BJ (cell line): ENCODE measurements around the gene CFAP43. TPM values are rescaled to one million over a fixed set of nuclear protein-coding genes. Genes with fewer than 3 reads are reported as not detected.

ENCODE experiments used
- CTCF ChIA-PET: fragments of 350-600 bp; formaldehyde crosslinking; extraction: SDS; loops from one replicate; lab custom pipeline; 2021; ENCODE audit warnings: antibody characterized with exemption, inconsistent platforms; lab: Yijun Ruan, JAX
- POLR2A ChIA-PET: fragments of 300-600 bp; sonication (Branson Sonifier 250); formaldehyde crosslinking; extraction: SDS; loops from one replicate; lab custom pipeline; 2021; ENCODE audit warnings: antibody characterized with exemption; lab: Charles Lee
- DNase-seq: peaks from one replicate; pipeline ENCODE4 v3.0.0-alpha.2; 2011; ENCODE audit warnings: low read depth
- H3K27me3 ChIP-seq: 2 replicates; pipeline ENCODE4 v1.6.0; 2011; ENCODE audit warnings: low read length; ENCODE audit not compliant: control insufficient read depth, insufficient read depth
- H3K36me3 ChIP-seq: 2 replicates; pipeline ENCODE4 v1.5.1; 2011; ENCODE audit warnings: low read length; ENCODE audit not compliant: control insufficient read depth, insufficient read depth
- H3K4me3 ChIP-seq: 2 replicates; pipeline ENCODE4 v1.5.1; 2011; ENCODE audit warnings: low read depth, mild to moderate bottlenecking, control low read depth, low read length
- CTCF ChIP-seq: IDR thresholded peaks from 2 replicates; pipeline ENCODE4 v1.5.1; 2011; ENCODE audit warnings: low read depth, mild to moderate bottlenecking, control low read depth, inconsistent platforms, low read length, moderate library complexity; ENCODE audit not compliant: insufficient read depth
- polyA plus RNA-seq: library from polyadenylated mRNA; depleted of rRNA; stranded (reverse); fragments of >200 nt; gene quantifications from 2 replicates; pipeline ENCODE4 v1.2.3, GENCODE V29; 2011

The CFAP43 gene
- polyA plus RNA-seq, 1 experiment, result 0.05 TPM

- peaks cover 9% of the 10 kb centered on the region for H3K27me3 ChIP-seq
- H3K36me3 ChIP-seq, result no peaks in the 10 kb centered on the region
- DNase-seq, result no peak
- H3K4me3 ChIP-seq, result no peak overlapping the region
- no peak for TF ChIP-seq CTCF
- POLR2A ChIA-PET, result no interaction called here
- CTCF ChIA-PET, result no interaction called here
Measured at GRCh38 chr10:104155591-104155990, 76.6 kb downstream of the CFAP43 start.

GRCh38 chr10:104151737-104152136 is 80.4 kb downstream of the CFAP43 start:
- POLR2A ChIA-PET, result no interaction called here
- no peak for DNase-seq
- TF ChIP-seq CTCF, result no peak
- H3K4me3 ChIP-seq, result no peak overlapping the region
- no peaks in the 10 kb centered on the region for H3K36me3 ChIP-seq
- peaks cover 10% of the 10 kb centered on the region for H3K27me3 ChIP-seq
- CTCF ChIA-PET, result no interaction called here

- Histone ChIP-seq H3K4me3 (no peak overlapping the region), H3K36me3 (no peaks in the 10 kb centered on the region), H3K27me3 (peaks cover 7% of the 10 kb centered on the region)
- ChIA-PET POLR2A (no interaction called here), CTCF (interaction anchor here (0.9 to 1.2 kb wide), 2 partner anchors 9 to 11 kb away, joined by 3 read pairs; no protein-coding TSS in a partner anchor)
- no peak for DNase-seq
- TF ChIP-seq CTCF, result no peak
Measured at GRCh38 chr10:104150139-104150538, 82.0 kb downstream of the CFAP43 start.

GRCh38 chr10:104146882-104147281 is 85.3 kb downstream of the CFAP43 start:
- no peaks in the 10 kb centered on the region for H3K36me3 ChIP-seq
- POLR2A ChIA-PET, result interaction anchor here (0.6 kb wide), 1 partner anchor 656 kb away, joined by 3 read pairs; no protein-coding TSS in a partner anchor
- H3K4me3 ChIP-seq, result no peak overlapping the region
- DNase-seq, result no peak
- H3K27me3 ChIP-seq, result peaks cover 8% of the 10 kb centered on the region
- CTCF ChIA-PET, result interaction anchor here (1.6 kb wide), 1 partner anchor 101 kb away, joined by 5 read pairs; no protein-coding TSS in a partner anchor
- no peak for TF ChIP-seq CTCF

- no peak overlapping the region for H3K4me3 ChIP-seq
- ChIA-PET CTCF (no interaction called here), POLR2A (no interaction called here)
- H3K36me3 ChIP-seq, result no peaks in the 10 kb centered on the region
- H3K27me3 ChIP-seq, result peaks cover 8% of the 10 kb centered on the region
- no peak for DNase-seq
- TF ChIP-seq CTCF, result no peak
Measured at GRCh38 chr10:104144931-104145330, 87.2 kb downstream of the CFAP43 start.
